NCI-H446 treated with DMSO at 0.1 percent for 48 hours (cell line): ENCODE data around the gene SORCS2.
"Not testable (repeated sequence)": the region's sequence is repeated elsewhere in the genome, so short reads cannot be mapped to it uniquely, and the experiment has no call there.

Experiments
- DNase-seq: peaks from one replicate; lab custom pipeline; 2025; lab: John Stamatoyannopoulos, UW

SORCS2 gene

GRCh38 chr4:7451434-7451789 lies 259.1 kb downstream of the SORCS2 start:
- no peak for DNase-seq

- no peak for DNase-seq
Observed at GRCh38 chr4:7451800-7452199, 259.5 kb downstream of the SORCS2 start.

DNA sequence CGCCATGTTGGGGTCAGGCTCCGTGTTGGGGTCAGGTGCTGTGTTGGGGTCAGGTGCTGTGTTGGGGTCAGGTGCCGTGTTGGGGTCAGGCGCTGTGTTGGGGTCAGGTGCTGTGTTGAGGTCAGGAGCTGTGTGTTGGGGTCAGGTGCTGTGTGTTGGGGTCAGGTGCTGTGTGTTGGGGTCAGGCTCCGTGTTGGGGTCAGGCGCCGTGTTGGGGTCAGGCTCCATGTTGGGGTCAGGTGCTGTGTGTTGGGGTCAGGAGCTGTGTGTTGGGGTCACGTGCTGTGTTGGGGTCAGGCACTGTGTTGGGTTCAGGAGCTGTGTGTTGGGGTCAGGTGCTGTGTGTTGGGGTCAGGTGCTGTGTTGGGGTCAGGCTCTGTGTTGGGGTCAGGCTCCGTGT lies 260.5 kb downstream of the SORCS2 start:
- not testable (repeated sequence) for DNase-seq

GRCh38 chr4:7457201-7458065 lies 265.1 kb downstream of the SORCS2 start:
- no peak for DNase-seq

GRCh38 chr4:7458066-7458425 lies 265.7 kb downstream of the SORCS2 start:
- no peak for DNase-seq

DNA sequence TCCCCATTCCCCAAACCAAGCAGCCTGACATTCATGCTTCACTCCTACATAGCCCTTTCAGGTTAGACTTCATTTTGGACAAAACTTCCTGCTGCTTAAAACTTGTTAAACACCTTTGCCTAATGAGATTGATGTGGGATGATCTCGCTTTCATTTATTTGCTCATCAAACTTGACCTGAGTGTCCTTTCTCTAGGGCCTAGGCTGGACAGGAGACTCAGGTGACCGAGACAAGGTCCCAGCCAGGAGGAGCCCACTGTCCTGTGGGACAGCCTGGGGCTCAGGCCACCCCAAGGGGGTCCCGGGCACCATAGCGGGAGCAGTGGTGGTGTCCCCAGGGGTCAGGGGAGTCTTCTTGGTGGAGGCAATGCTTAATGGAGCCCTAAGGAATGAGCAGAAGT lies 266.1 kb downstream of the SORCS2 start:
- DNase-seq, result no peak

GRCh38 chr4:7459471-7459870 lies 267.1 kb downstream of the SORCS2 start:
- no peak for DNase-seq

GRCh38 chr4:7460566-7460965 lies 268.2 kb downstream of the SORCS2 start:
- DNase-seq, result no peak

- no peak for DNase-seq
Observed at GRCh38 chr4:7461230-7461629, 268.9 kb downstream of the SORCS2 start.

- no peak for DNase-seq
Observed at GRCh38 chr4:7462509-7462971, 270.2 kb downstream of the SORCS2 start.

- DNase-seq, result no peak
Observed at GRCh38 chr4:7463566-7464258, 271.4 kb downstream of the SORCS2 start.

- no peak for DNase-seq
Observed at GRCh38 chr4:7464259-7464655, 271.9 kb downstream of the SORCS2 start.

DNA sequence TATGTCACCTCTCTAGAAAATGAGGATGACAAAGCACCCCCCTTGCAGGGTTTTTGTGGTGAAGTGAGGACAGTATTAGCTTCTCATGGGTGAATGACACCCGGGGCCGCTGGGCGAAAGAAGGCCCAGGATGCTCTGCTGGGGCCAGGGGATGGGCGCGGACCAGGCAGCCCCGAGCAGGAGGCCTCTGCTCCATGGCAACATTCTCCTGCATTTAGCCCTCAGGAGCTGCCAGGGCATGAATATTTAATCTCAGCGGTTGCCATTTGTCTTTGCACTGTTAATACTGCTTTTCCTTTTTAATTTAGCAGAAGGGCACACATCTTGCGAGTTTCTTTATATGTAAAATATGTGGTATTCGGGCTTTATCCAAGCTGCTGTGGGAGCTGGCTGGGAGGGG lies 272.7 kb downstream of the SORCS2 start:
- DNase-seq, result no peak

- DNase-seq, result no peak
Observed at GRCh38 chr4:7466215-7466614, 273.9 kb downstream of the SORCS2 start.

- DNase-seq, result no peak
Observed at GRCh38 chr4:7466904-7467303, 274.6 kb downstream of the SORCS2 start.

DNA sequence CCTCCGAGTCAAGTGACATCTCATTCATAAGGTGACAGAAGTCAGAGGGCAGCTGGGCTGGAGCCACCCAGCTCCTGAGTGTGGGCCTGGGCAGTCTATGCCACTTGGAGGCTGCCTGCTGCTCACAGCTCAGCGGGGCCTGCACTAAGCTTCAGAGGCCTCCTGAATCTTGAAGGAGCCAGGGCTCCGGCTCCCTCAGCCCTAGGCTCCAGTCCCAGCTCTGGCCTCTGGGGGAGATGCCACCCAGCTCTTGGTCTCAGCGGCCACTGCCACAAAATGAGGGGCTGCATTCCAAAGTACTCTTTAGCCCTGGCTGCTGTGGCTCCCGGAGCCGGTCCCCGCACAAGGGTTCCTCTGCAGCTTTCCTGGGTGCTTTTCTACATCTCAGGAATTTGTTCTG lies 275.1 kb downstream of the SORCS2 start:
- no peak for DNase-seq

GRCh38 chr4:7469023-7469422 lies 276.7 kb downstream of the SORCS2 start:
- no peak for DNase-seq

- no peak for DNase-seq
Observed at GRCh38 chr4:7470111-7470510, 277.8 kb downstream of the SORCS2 start.

- no peak for DNase-seq
Observed at GRCh38 chr4:7470522-7471128, 278.3 kb downstream of the SORCS2 start.

GRCh38 chr4:7472442-7473013 lies 280.2 kb downstream of the SORCS2 start:
- no peak for DNase-seq

- no peak for DNase-seq
Observed at GRCh38 chr4:7473081-7473480, 280.7 kb downstream of the SORCS2 start.

- no peak for DNase-seq
Observed at GRCh38 chr4:7474320-7474719, 282.0 kb downstream of the SORCS2 start.

- DNase-seq, result no peak
Observed at GRCh38 chr4:7475207-7475606, 282.9 kb downstream of the SORCS2 start.
